ENCODE data around the gene WWC2.

DNA sequence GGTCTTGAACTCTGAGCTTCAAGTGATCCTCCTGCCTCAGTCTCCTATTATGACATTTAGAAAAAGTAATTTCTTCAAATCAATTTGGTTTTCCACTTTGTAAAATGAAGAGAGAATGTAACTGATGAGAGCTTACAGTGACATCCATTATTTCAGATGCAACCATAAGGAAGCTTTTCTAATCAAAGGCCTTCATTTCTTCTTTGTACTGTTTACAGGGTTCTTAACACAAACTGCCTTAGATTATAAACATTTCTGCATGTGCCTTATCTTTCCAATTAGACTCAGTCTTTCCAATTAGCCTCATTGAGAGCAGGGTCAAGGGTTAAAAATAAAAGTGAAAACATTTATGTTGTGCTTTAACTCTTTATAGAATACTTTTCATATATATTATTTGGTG lies 71.8 kb downstream of the WWC2 start:
- TF ChIP-seq, protein P1, sequence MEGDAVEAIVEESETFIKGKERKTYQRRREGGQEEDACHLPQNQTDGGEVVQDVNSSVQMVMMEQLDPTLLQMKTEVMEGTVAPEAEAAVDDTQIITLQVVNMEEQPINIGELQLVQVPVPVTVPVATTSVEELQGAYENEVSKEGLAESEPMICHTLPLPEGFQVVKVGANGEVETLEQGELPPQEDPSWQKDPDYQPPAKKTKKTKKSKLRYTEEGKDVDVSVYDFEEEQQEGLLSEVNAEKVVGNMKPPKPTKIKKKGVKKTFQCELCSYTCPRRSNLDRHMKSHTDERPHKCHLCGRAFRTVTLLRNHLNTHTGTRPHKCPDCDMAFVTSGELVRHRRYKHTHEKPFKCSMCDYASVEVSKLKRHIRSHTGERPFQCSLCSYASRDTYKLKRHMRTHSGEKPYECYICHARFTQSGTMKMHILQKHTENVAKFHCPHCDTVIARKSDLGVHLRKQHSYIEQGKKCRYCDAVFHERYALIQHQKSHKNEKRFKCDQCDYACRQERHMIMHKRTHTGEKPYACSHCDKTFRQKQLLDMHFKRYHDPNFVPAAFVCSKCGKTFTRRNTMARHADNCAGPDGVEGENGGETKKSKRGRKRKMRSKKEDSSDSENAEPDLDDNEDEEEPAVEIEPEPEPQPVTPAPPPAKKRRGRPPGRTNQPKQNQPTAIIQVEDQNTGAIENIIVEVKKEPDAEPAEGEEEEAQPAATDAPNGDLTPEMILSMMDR (IDR thresholded peaks at IDR 0.05; ENCODE audit: borderline replicate concordance, extremely low read depth, low read length, poor library complexity, severe bottlenecking): no peak
- no peak for TF ChIP-seq EZH2 (IDR thresholded peaks at IDR 0.05; ENCODE audit: borderline replicate concordance, low read depth, low read length, severe bottlenecking)
